GM19395 (cell line): ENCODE measurements around the gene RBP5.
"Not testable (repeated sequence)": the region's sequence is repeated elsewhere in the genome, so short reads cannot be mapped to it uniquely, and the experiment has no call there.

Experiments
- ATAC-seq: cut with Tn5 transposase; IDR thresholded peaks from one replicate; pipeline ENCODE4 v1.9.1; 2021; ENCODE audit warnings: mild to moderate bottlenecking, moderate library complexity; ENCODE audit not compliant: unreplicated experiment

Gene RBP5

DNA sequence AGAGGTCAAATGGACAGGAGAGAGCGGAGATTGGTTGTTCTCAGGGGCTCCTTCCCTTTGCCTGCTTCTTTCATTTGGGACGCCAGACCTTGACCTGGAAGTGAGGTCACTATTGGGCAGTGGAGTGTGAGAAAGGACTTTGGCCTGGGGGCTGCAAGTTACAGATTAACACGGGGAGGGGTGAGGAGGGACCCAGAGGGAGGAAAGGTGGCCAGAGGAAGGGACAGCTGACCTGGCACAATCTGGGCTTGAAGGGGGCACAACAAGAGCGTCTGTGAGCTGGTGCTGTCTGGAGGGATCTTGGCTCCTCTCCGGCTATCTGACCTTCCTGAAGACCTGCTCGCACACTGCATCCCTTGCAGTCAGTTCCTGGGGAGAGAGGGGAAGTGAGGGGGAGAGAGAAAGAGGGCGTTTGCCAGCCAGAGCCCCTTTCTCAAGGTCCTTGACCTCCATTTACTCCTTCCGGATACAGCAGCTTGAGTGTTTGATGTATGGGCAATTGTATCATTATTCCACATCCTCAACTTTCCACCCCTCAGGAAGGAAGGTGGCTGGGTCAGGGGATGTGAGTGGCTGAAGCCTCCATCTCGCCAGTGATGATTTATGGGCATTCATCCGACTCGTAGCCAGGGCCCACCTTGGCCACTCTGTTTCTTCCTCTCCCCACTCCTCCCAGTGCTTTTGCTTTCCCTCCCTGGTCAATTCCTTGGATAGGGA is 4.7 kb downstream of the RBP5 start:
- no peak for ATAC-seq

DNA sequence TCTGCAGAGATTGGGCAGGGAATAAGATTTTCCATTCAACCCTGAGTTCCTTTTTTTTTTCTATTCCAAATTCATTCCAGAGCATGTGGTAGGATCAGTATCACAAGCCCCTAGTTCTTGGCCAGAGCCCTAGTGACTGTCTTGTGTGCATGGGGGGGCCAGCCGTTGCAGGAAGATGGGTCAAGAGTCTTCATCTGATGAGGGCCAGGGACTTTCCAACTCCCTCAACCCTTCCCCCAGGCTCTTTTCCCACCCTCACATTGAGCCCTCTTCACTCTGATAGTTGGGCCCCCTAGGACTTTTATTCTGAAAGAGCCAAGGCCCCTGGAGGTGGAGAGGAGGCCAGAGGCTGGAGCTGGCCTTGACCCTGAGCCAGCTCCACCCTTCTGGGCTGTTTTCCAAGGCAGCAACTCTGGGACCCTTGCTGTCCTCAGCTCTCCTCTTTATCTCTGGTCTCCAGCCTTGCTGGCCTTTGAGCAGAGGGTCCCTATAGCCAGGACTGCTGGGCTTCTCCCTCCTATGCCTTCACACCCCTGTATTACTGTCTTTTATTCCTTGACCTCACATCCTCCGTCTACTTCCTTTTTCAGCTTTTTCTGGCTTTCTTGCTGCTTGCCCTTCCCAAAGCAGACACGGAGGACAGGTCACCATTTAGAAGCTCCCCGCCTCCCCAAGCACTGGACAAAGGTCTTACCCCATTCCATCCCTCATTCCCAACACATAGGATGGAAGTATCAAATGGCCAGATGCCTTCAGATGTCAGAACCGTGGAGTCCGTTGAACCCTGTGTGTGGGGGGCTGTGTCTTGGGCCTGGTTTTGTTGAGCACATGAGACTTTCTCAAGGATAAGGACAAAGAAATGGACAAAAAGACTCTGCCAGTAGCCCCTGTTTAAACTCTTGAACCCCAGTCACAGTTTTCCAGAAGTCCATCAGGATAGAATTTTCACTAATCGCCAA is 5.6 kb downstream of the RBP5 start:
- no peak for ATAC-seq

DNA sequence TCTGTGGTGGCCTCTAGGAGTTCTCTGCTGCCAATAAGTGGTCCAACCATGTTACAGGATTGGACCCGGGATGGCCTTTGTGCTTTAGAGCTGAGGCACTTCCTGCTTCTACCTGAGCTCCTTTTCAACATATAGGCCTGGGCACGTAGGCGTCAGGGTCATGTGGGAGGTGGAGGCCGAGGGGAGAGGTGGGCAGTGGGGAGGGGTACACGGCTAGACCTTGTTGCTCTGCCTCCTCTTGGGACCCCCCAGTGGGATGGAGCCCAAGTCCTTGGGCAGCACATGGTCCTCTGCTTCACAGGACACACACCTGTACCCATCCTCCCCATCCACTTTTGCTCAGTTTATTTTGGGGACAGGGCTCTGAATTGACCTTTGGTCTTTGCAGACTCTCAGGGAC is 7.4 kb downstream of the RBP5 start:
- ATAC-seq: no peak

DNA sequence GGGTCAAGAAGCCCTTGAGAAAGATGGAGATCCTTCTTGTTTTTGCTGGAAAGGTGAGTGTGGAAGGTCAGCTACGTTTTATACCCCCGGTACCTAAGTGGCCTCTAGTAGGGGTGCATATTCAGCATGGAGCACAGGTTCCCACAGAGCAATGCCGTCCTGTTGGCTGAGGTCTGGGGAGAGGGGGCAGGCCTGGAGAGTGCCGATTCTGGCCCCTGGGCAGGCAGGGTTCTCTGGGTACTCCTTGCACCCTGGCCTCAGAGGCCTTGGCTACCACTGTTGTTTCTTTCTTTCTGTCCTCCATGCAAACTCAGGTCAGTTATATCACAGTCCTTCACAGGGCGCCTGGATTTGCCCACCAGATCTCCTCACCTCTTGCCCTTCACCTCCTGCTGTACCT is 8.5 kb downstream of the RBP5 start:
- no peak for ATAC-seq

DNA sequence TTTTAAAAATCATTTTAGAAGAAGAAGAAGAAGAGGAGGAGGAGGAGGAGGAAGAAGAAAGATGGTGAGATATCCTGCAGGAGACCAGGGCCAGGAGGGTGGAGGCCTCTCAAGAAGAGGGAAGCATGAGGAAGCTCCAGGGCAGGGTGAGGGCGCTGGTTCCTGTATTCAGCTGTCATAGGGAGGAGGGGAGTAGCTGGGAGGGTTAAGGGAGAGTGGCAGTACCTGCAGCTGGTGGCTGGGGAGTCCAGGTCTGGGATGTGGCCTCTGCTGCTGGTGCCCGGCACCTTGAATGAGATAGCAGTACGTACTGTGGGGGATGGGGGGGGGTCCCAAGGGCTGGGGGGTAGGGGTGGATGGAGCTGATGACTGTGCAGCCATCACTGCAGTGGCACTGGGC is 9.8 kb downstream of the RBP5 start:
- no peak for ATAC-seq

DNA sequence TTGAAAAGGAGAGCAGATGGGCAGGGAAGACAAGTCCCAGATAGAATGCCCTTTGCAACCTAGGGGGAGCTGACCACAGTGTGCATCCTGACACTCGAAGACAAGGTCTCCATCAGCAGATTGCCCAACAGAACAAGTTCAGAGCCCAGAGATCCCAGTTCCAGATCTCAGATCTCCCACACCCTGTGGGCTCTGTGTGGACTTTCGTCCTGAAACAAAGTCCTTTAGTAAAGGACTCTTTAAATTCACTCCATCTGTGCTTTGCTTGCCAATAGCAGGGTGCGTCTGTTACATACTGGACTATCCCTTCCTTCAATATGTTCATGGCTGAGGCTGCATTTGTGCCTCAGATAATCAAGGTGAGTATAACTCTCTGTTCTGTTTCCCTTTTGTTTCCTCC is 11.0 kb downstream of the RBP5 start:
- ATAC-seq: no peak

DNA sequence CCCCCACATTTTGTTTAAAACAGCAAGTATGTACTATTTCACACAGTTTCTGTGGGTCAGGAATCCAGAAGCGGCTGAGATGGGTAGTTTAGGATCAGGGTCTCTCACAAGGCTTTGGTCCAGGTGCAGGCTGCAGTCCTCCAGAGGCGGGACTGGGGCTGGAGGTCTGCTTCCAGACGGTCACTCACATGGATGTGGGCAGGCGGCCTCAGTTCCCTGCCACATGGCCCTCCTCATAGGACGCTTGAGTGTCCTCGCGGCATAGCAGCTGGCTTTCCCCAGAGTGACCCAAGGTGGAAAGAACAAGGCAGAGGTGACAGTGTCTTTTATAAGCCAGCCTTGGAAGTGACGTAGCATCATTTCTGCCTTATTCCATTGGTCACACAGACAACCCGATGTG is 11.8 kb downstream of the RBP5 start:
- ATAC-seq: no peak

DNA sequence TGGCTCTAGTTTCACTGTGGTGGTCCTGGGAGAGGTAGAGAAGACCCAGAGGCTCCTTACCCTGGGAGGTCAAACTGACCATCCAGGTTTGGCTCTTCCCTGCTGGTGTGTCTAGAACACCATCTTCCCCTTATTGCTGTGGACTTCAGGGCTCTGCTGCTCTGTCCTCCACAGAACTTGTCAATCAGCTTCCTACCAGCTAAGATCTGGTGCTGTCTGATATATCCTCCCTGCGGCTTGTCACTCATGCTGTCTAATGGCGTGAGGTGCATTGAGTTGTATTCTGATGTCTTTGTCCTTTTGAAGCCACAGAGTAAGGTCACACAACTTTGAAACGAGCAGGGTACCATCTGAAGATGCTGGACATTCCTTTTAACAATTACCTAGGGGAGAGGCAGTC is 12.5 kb downstream of the RBP5 start:
- ATAC-seq: no peak

DNA sequence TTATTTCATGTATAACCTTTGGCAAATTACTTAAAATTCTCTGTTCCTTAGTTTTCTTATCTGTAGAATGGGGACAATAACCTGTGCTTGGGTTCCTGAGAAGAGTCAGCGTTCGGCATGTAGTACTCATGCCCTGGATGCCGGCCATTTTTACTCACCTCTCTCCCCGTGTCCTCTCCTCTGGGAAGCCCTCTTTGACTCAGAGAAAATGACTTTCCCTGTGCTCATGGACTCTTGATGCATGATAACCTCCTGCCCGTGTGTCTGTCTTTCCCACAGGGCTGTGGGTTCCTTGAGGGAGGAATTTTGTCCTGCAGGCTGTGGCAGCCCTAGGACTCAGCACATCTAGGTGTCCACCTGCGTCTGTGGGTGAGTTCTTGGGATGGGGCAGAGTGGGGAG is 13.8 kb downstream of the RBP5 start:
- ATAC-seq: no peak

DNA sequence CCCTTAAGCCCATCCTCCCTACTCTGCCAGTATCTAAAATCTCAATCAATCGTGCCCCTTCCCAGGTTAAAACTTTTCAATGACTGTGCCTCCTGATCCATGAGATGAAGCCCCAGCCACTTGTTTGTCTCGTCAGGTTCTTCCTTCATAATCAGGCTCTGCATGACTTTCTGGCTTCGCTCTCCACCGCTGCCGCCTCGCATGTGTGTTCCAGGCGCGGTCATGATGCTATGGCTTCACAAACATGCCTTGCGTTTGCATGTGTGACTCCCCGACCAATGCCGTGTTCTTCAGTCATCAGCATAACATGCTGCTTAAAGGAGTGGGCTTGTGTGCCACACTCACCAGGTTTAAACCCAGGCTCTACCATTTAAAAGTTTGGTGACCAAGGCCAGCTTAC is 14.7 kb downstream of the RBP5 start:
- no peak for ATAC-seq

DNA sequence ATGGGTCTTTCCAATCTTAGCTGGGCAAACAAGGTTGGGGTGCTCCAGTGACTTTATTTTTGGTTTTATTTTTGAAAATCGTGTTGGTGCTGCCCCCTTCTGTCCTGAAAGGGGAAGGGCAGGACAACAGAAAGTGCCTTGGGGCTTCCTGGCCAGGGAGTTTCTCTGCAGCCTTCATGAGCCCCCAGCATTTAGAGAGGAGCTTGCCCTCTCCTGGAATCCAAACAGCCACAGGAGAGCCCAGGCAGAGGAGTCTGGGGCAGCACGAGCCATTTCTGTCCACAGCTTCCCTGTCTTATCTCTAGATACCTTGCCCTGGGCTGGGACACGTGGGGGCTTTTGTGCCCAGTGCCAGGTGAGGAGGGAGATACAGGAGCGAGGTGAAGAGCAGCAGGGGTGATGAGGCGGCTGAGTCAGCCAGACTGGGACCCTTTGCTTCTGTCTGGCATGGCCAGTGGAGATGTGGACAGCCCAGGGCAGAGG is 15.3 kb downstream of the RBP5 start:
- no peak for ATAC-seq

DNA sequence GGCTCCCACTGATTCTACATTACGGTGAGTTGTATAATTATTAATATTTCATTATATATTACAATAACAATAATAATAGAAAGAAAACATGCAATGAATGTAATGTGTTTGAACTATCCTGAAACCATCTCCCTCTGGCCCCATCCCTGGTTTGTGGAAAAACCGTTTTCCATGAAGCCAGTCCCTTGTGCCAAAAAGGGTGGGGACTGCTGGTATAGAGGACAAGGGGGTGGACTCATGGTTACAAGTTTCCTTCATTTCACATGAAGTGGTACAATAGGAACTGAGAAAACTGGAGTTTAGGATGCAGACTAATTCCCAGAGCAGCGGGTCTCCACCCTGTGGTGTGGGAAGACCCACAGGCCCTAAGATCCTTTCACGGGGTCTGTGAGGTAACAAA is 16.6 kb downstream of the RBP5 start:
- no peak for ATAC-seq

DNA sequence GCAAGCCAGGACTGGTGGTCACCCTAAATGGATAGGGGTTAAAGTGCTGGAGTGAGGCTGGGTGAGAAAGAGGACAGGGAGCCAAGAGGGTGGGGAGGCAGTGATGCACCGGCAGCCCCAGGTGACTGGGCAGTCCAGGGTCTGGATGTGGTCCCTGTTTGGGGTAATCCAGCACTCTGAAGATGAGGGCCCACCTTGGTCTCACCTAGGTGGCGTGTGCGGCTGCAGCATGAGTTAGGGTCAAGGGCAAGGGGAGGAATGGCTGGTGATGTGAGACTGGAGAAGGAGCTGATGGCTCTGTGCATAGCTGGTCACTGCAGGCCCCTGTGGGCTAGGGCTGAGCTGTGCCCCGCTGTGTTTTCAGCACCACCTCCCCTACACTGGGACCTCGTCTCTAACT is 18.0 kb downstream of the RBP5 start:
- no peak for ATAC-seq

DNA sequence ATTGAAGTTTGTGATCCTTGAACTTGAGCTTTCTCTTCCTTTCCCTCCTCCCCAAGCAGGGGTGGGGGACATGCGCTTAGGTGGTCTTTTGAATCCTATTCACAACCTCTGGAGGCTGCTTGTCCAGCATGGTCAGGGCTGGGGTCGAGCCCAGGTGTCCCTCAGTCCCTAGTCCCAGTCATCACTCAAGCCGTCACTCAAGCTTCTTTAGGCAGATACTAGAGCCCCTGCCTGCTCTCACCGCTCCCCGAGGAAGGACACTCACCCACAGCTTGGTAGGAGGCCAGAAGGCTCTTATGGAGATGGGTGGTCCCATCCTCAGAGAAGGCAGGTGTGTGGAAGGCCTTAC is 19.1 kb downstream of the RBP5 start:
- no peak for ATAC-seq

DNA sequence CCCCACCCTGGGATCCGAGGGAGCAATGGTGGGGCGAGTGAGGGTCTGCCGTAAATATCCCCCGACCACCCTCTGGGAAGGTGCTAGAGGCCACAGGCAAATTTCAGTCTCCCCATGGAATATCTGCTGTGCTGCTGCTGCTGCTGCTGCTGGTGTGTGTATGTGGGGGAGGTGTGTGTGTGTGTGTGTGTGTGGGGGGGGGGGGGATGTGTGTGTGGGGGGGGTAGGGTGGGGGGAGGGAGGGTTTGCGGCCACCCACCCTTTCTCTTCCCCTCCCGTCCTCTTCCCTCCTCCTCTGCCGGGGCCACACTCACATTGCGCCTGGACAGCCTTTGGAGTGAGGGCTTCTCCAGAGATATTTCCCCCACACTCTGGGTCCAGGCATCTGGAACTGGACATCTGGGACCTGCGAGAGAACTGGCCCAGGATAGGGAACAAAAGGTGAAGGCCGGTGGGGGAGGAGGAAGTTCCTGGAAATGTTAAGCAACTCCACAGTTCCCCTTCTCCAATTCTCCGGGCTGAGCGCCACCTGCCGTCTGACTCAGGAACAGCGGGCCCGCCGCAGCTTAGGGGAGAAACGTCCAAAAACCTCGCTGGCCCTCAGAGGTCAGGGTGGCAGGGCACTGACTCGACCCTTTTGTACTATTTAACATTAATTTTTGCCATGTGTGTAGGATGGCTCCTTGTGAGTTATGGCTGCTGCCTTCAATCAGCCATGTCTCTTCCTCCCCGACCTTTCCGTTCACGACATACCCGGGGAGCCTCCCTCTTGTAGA is 19.7 kb downstream of the RBP5 start, which contains the start of gene C1RL:
C1RL (minus strand) TSS at position 419 of the 776 bp plus-strand sequence; CDS start at position 385, 34 bp downstream.
- ATAC-seq: peak; percentile 41

DNA sequence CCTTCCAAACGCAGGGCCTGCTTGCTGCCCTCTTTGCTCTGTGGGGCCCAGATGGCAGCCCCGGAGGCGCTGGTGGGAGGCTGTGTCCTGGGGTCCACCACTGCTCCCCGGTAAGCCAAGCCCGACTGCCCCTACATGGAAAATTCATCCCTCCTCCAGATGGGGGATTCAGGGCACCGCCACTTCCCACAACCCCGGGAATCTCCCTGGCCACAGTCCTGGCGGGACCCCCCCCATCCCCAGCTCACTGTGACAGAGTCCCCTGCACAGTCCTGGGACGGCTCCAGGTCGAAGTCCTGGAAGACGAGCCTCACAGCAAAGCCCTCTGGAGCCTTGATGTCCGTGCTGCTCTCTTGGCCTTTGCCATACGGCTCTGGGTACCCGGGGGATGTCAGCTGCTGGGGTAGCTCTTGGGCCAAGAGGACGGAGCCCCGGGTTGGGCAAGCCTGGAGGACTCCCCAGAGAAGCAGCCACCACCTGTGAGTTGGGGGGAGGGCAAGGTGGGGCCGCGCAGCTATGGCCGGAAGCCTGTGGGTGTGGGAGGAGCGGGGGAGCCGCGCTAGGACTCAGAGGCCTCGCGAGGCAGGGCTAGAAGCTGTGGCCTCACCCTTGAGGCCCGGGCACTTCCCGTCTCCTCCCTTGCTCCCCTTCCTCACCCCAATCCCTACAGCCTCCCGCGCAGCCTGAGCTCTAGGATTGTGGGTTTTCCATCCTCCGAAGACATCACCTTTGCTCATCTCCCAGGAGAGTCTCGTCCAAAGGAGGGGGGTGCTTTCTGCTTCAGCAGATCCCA is 20.5 kb downstream of the RBP5 start:
- peak; percentile 91 for ATAC-seq

DNA sequence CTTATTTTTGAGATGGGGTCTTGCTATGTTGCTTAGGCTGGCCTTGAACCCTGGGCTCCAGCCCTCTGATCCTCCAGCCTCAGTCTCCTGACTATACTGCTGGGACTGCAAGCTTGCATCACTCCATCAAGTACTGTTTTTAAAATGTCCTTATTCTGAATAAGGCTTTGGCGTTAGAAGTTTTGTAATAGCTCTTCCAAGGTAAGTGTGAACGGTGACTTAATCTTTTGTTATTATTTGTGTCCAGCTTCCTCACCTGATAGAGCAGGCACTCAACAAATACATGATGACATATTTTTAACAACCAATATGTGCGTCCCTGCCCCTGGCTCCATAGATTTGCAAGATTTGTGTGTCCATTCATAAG is 21.1 kb downstream of the RBP5 start:
- no peak for ATAC-seq

DNA sequence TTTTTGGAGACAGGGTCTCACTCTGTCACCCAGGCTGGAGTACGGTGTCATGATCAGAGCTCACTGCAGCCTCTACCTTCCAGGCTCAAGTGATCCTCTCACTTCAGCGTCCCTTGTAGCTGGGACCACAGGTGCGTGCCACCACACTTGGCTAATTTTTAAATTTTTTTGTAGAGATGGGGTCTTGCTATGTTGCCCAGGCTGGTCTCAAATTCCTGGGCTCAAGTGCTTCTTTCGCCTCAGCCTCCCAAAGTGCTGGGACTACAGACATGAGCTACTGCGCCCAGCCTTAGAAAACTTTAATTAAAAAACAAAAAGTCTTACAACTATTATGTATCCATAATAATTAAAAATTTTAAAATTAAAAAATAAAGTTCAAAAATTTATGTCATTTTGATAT is 21.5 kb downstream of the RBP5 start:
- not testable (repeated sequence) for ATAC-seq

DNA sequence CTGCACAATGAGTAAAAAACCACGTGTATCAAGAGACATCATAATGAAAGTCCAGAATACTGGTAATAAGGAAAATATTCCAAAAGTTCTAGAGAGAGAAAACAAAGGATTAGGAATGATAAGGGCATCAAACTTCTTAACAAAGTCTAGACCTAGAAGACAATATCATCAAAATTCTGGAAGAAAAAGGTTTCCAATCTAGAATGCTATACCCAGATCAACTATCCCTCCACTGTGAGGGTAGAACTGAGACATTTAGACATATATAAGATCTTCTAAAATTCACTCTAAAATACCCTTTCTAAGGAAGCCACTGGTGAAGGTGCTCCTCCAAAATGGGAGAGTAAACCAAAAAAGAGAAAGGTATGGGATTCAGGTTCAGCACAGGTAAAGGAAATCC is 22.6 kb downstream of the RBP5 start:
- ATAC-seq: no peak

DNA sequence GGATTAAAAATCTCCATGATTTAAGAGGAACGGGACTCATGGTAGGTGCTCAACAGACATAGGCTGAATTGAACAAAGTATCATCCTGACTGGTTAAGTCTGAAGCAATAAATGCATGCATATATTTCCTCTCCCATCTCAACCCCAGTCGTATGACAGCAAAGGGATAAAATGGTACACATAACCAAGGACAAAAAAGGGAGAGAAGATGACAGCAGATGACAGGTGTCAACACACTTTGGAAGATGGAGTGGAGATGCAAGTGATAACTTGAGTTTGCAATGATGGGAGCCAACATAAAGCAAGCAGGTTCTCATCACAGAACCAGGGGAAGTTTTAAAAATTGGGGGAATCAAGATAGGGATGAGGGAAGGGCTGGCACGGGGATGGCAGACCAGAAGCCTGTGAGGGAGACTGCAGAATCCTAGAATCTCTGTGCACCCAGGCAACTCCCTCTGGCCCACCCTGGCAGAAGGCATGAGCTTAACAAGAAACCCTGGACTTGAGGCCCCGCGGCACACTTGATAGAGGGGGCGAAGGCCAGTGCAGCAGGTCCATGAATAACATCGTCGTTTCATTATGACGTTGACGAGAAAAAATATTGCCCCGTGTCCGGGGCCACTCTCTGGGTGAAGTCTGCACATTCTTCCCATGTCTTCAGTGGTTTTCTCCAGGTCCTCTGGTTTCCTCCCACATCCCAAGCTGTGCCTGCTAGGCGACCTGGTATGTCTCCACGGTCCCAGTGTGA is 24.7 kb downstream of the RBP5 start:
- no peak for ATAC-seq
